WTC11 (cell line): ENCODE measurements around the gene OOSP2. TPM values are rescaled to one million over a fixed set of nuclear protein-coding genes. Genes with fewer than 3 reads are reported as not detected.

ENCODE experiments used
- ATAC-seq: fragments of 200-7000 bp; cut with Tn5 transposase; 2 replicates; pipeline ENCODE4 v1.10.0; 2021; ENCODE audit warnings: mild to moderate bottlenecking, moderate library complexity
- CTCF ChIA-PET: fragments of 300-600 bp; sonication (Branson Sonifier 250); formaldehyde crosslinking; loops from one replicate; lab custom pipeline; 2021; ENCODE audit warnings: antibody characterized with exemption; lab: Charles Lee
- POLR2A ChIA-PET: fragments of 350-600 bp; sonication (Branson Sonifier 250); formaldehyde crosslinking; loops from one replicate; lab custom pipeline; 2021; ENCODE audit warnings: antibody characterized with exemption; lab: Charles Lee
- DNase-seq: peaks from one replicate; pipeline ENCODE4 v3.0.0; 2021; ENCODE audit warnings: low spot score
- H3K27ac Mint-ChIP-seq: 2 replicates; pipeline ENCODE4 v1.8.0; 2021; ENCODE audit warnings: mixed read lengths
- H3K27me3 Mint-ChIP-seq: 2 replicates; pipeline ENCODE4 v1.8.0; 2021; ENCODE audit warnings: low read depth, mild to moderate bottlenecking, moderate library complexity, mixed read lengths
- H3K36me3 Mint-ChIP-seq: 2 replicates; pipeline ENCODE4 v1.8.0; 2021; ENCODE audit warnings: mixed read lengths
- H3K4me1 Mint-ChIP-seq: 2 replicates; pipeline ENCODE4 v1.8.0; 2022; ENCODE audit warnings: mixed read lengths
- H3K4me3 Mint-ChIP-seq: 2 replicates; pipeline ENCODE4 v1.8.0; 2021; ENCODE audit warnings: mild to moderate bottlenecking, moderate library complexity, mixed read lengths
- H3K9me3 Mint-ChIP-seq: 2 replicates; pipeline ENCODE4 v1.8.0; 2021; ENCODE audit warnings: mixed read lengths
- ATF1 ChIP-seq: sonication (generic); formaldehyde crosslinking; IDR thresholded peaks from 2 replicates; pipeline ENCODE4 v1.8.1; 2023; ENCODE audit warnings: mild to moderate bottlenecking, moderate library complexity, missing genetic modification reagents
- EMX1 ChIP-seq: fragments of 250-450 bp; sonication (Bioruptor Pico); IDR thresholded peaks from 2 replicates; pipeline ENCODE4 v1.8.0; 2021; ENCODE audit warnings: mild to moderate bottlenecking
- ESRRA ChIP-seq: sonication (generic); formaldehyde crosslinking; IDR thresholded peaks from 2 replicates; pipeline ENCODE4 v1.8.1; 2022; ENCODE audit warnings: mild to moderate bottlenecking, missing genetic modification reagents, borderline replicate concordance
- FOXK1 ChIP-seq: sonication (generic); formaldehyde crosslinking; IDR thresholded peaks from 2 replicates; pipeline ENCODE4 v1.8.0; 2022; ENCODE audit warnings: mild to moderate bottlenecking, moderate library complexity, missing genetic modification reagents
- GTF2I ChIP-seq: fragments of 250-450 bp; sonication (Bioruptor Pico); conservative IDR thresholded peaks from 2 replicates; pipeline ENCODE4 v1.4.0; 2021; ENCODE audit warnings: mild to moderate bottlenecking
- MYBL2 ChIP-seq: sonication (generic); formaldehyde crosslinking; IDR thresholded peaks from 2 replicates; pipeline ENCODE4 v1.8.1; 2023; ENCODE audit warnings: mild to moderate bottlenecking, moderate library complexity, missing genetic modification reagents
- RELA ChIP-seq: sonication (generic); formaldehyde crosslinking; IDR thresholded peaks from 2 replicates; pipeline ENCODE4 v1.8.1; 2022; ENCODE audit warnings: missing genetic modification reagents, mild to moderate bottlenecking, borderline replicate concordance
- SOX15 ChIP-seq: fragments of 250-450 bp; sonication (Bioruptor Pico); IDR thresholded peaks from 2 replicates; pipeline ENCODE4 v1.9.0; 2021; ENCODE audit warnings: mild to moderate bottlenecking
- TCF7 ChIP-seq: sonication (generic); formaldehyde crosslinking; IDR thresholded peaks from 2 replicates; pipeline ENCODE4 v1.8.0; 2022; ENCODE audit warnings: mild to moderate bottlenecking, low read depth, missing genetic modification reagents, moderate library complexity
- ZNF317 ChIP-seq: sonication (generic); formaldehyde crosslinking; IDR thresholded peaks from 2 replicates; pipeline ENCODE4 v1.8.1; 2023; ENCODE audit warnings: low read depth, mild to moderate bottlenecking, moderate library complexity, missing genetic modification reagents, borderline replicate concordance
- ZNF671 ChIP-seq: fragments of 250-450 bp; sonication (Bioruptor Pico); IDR thresholded peaks from 2 replicates; pipeline ENCODE4 v1.8.0; 2021; ENCODE audit warnings: mild to moderate bottlenecking
- total RNA-seq: library from RNA; stranded (reverse); gene quantifications from 3 replicates; pipeline ENCODE4 v1.2.3, GENCODE V29; 2021
- TF ChIP-seq, protein P1 (sequence below): sonication (generic); formaldehyde crosslinking; IDR thresholded peaks from 2 replicates; pipeline ENCODE4 v1.8.1; 2023; ENCODE audit warnings: mild to moderate bottlenecking, moderate library complexity, missing genetic modification reagents
- TF ChIP-seq, protein P2 (sequence below): sonication (generic); formaldehyde crosslinking; IDR thresholded peaks from 2 replicates; pipeline ENCODE4 v1.8.0; 2023; ENCODE audit warnings: missing genetic modification reagents
- TF ChIP-seq, protein P3 (sequence below): sonication (generic); formaldehyde crosslinking; IDR thresholded peaks from 2 replicates; pipeline ENCODE4 v1.8.1; 2023; ENCODE audit warnings: mild to moderate bottlenecking, missing genetic modification reagents, moderate library complexity
- TF ChIP-seq, protein P4 (sequence below): fragments of 250-450 bp; sonication (Bioruptor Pico); IDR thresholded peaks from 2 replicates; pipeline ENCODE4 v2.1.2; 2022; ENCODE audit warnings: mild to moderate bottlenecking, moderate library complexity
- TF ChIP-seq, protein P5 (sequence below): sonication (generic); formaldehyde crosslinking; IDR thresholded peaks from 2 replicates; pipeline ENCODE4 v1.8.1; 2022; ENCODE audit warnings: mild to moderate bottlenecking, missing genetic modification reagents, moderate library complexity, borderline replicate concordance
- TF ChIP-seq, protein P6 (sequence below): fragments of 250-450 bp; sonication (Bioruptor Pico); conservative IDR thresholded peaks from 2 replicates; pipeline ENCODE4 v1.9.0; 2021; ENCODE audit warnings: mild to moderate bottlenecking
- TF ChIP-seq, protein P7 (sequence below): sonication (generic); formaldehyde crosslinking; conservative IDR thresholded peaks from 2 replicates; pipeline ENCODE4 v1.8.1; 2023; ENCODE audit warnings: mild to moderate bottlenecking, low read depth, missing genetic modification reagents, moderate library complexity

Gene OOSP2
- total RNA-seq, 1 experiment from 2014 or later, result not detected

DNA sequence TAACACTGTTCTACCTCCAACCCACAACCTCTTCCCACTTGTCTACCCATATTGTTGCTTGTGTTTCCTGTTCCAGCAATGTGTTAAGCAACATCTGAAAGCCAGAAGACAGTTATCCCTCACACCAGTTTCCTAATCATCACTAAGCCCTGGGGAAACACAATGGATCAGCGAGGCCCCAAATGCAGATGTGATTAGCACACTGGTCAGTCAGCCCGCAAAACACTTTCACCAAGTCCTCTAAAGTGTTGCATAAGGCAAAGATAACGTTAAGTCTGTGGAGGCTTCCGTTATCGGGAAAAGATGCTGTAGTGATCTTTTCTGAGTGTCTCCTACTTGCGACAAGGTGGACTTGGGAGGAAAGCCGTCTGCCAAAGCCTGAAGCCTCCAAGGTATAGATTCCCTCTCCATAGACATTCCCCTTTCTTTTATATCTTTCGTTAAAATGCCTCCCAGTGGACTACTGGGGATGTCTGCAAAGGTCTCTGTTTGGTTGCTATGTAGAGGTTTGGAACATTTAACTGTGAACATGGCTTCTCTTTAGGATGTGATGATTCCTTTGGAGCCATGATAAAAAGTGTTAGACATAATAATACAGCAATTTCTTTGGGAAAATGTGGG lies 16.2 kb downstream of the OOSP2 start, which contains the start of gene MS4A3:
Gene MS4A3 (plus strand): TSS at position 317 of the 621 bp plus-strand sequence. CDS start 4,496 bp downstream, outside the sequence.
- peaks cover 4% of the 10 kb centered on the region for H3K4me1 Mint-ChIP-seq
- no peak within 1 kb of the TSS for H3K27ac Mint-ChIP-seq
- ATAC-seq, result no peak
- DNase-seq, result no peak
- peaks cover 11% of the 10 kb centered on the region for H3K9me3 Mint-ChIP-seq
- no peak within 1 kb of the TSS for H3K4me3 Mint-ChIP-seq
- TF ChIP-seq RELA (CRISPR knock-in tag) (no peak), GTF2I (CRISPR knock-in tag) (no peak)
- TF ChIP-seq, protein P1, sequence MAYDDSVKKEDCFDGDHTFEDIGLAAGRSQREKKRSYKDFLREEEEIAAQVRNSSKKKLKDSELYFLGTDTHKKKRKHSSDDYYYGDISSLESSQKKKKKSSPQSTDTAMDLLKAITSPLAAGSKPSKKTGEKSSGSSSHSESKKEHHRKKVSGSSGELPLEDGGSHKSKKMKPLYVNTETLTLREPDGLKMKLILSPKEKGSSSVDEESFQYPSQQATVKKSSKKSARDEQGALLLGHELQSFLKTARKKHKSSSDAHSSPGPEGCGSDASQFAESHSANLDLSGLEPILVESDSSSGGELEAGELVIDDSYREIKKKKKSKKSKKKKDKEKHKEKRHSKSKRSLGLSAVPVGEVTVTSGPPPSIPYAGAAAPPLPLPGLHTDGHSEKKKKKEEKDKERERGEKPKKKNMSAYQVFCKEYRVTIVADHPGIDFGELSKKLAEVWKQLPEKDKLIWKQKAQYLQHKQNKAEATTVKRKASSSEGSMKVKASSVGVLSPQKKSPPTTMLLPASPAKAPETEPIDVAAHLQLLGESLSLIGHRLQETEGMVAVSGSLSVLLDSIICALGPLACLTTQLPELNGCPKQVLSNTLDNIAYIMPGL (CRISPR knock-in tag), result no peak
- TF ChIP-seq, protein P2, sequence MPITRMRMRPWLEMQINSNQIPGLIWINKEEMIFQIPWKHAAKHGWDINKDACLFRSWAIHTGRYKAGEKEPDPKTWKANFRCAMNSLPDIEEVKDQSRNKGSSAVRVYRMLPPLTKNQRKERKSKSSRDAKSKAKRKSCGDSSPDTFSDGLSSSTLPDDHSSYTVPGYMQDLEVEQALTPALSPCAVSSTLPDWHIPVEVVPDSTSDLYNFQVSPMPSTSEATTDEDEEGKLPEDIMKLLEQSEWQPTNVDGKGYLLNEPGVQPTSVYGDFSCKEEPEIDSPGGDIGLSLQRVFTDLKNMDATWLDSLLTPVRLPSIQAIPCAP, result no peak
- H3K36me3 Mint-ChIP-seq, result no peaks in the 10 kb centered on the region
- H3K27me3 Mint-ChIP-seq, result no peaks in the 10 kb centered on the region
- POLR2A ChIA-PET, result no interaction called here
- CTCF ChIA-PET, result no interaction called here

DNA sequence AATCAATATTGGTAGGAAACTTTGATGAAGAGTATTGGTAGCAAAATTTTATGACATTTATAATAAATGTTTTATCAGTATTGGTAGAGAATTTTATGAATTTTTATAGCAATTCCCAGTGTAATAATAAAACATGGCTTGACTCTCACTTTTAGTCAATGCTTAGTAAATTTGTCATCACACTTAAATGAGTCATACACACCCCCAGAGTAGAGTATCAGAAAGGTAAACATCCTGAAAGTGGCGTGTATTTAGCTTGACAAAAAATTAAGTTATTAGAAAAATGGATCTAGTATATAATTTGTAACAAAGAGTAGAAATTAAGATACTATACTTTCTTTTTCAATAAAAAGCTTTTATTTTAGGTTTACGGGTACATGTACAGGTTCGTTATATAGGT lies 18.8 kb downstream of the OOSP2 start:
- H3K4me3 Mint-ChIP-seq, result no peak overlapping the region

More for the DNA sequence above, 18.8 kb downstream of the OOSP2 start:
- H3K36me3 Mint-ChIP-seq, result no peaks in the 10 kb centered on the region
- H3K27me3 Mint-ChIP-seq, result no peaks in the 10 kb centered on the region
- ChIA-PET POLR2A (no interaction called here), CTCF (no interaction called here)
- peaks cover 4% of the 10 kb centered on the region for H3K4me1 Mint-ChIP-seq
- no peak for ATAC-seq
- no peak for DNase-seq
- no peak overlapping the region for H3K27ac Mint-ChIP-seq
- peaks cover 6% of the 10 kb centered on the region for H3K9me3 Mint-ChIP-seq
- TF ChIP-seq, protein P3, sequence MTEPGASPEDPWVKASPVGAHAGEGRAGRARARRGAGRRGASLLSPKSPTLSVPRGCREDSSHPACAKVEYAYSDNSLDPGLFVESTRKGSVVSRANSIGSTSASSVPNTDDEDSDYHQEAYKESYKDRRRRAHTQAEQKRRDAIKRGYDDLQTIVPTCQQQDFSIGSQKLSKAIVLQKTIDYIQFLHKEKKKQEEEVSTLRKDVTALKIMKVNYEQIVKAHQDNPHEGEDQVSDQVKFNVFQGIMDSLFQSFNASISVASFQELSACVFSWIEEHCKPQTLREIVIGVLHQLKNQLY (CRISPR knock-in tag), result no peak
- TF ChIP-seq ESRRA (CRISPR knock-in tag) (no peak), RELA (CRISPR knock-in tag) (no peak), EMX1 (no peak), MYBL2 (CRISPR knock-in tag) (no peak), ATF1 (CRISPR knock-in tag) (no peak), SOX15 (no peak), ZNF317 (CRISPR knock-in tag) (no peak), FOXK1 (no peak), ZNF671 (CRISPR knock-in tag) (no peak), TCF7 (CRISPR knock-in tag) (no peak)
- TF ChIP-seq, protein P4, sequence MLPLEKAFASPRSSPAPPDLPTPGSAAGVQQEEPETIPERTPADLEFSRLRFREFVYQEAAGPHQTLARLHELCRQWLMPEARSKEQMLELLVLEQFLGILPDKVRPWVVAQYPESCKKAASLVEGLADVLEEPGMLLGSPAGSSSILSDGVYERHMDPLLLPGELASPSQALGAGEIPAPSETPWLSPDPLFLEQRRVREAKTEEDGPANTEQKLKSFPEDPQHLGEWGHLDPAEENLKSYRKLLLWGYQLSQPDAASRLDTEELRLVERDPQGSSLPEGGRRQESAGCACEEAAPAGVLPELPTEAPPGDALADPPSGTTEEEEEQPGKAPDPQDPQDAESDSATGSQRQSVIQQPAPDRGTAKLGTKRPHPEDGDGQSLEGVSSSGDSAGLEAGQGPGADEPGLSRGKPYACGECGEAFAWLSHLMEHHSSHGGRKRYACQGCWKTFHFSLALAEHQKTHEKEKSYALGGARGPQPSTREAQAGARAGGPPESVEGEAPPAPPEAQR (CRISPR knock-in tag), result no peak
- TF ChIP-seq, protein P5, sequence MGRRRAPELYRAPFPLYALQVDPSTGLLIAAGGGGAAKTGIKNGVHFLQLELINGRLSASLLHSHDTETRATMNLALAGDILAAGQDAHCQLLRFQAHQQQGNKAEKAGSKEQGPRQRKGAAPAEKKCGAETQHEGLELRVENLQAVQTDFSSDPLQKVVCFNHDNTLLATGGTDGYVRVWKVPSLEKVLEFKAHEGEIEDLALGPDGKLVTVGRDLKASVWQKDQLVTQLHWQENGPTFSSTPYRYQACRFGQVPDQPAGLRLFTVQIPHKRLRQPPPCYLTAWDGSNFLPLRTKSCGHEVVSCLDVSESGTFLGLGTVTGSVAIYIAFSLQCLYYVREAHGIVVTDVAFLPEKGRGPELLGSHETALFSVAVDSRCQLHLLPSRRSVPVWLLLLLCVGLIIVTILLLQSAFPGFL (CRISPR knock-in tag), result no peak
- TF ChIP-seq, protein P6, sequence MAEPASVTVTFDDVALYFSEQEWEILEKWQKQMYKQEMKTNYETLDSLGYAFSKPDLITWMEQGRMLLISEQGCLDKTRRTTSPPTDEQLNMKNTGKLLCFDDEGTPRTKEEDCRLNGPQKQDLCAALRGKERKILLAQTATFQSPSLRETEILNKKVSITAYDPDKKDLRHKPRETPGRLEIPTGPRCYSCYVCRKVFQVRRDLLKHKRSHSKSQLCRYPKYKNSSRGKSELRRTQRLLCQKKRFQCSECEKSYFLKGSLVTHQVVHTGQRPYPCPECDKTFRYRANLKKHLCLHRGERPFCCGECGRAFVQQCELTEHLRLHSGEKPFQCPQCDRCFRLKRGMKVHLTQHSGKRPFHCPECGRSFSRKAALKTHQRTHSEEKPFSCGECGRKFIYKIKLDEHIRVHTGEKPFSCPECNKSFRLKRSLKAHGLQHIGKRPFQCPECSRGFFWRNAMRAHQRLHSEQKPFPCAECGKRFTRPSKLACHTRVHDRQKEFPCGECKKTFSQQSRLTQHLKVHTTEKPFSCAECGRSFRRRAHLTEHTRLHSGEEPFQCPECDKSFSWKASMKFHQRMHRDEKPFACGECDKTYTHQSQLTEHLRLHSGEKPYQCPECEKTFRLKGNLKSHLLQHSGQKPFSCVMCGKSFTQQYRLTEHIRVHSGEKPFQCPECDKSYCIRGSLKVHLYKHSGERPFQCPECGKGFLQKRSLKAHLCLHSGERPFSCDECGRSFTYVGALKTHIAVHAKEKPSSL (CRISPR knock-in tag), result no peak
- TF ChIP-seq, protein P7, sequence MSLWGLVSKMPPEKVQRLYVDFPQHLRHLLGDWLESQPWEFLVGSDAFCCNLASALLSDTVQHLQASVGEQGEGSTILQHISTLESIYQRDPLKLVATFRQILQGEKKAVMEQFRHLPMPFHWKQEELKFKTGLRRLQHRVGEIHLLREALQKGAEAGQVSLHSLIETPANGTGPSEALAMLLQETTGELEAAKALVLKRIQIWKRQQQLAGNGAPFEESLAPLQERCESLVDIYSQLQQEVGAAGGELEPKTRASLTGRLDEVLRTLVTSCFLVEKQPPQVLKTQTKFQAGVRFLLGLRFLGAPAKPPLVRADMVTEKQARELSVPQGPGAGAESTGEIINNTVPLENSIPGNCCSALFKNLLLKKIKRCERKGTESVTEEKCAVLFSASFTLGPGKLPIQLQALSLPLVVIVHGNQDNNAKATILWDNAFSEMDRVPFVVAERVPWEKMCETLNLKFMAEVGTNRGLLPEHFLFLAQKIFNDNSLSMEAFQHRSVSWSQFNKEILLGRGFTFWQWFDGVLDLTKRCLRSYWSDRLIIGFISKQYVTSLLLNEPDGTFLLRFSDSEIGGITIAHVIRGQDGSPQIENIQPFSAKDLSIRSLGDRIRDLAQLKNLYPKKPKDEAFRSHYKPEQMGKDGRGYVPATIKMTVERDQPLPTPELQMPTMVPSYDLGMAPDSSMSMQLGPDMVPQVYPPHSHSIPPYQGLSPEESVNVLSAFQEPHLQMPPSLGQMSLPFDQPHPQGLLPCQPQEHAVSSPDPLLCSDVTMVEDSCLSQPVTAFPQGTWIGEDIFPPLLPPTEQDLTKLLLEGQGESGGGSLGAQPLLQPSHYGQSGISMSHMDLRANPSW (CRISPR knock-in tag), result no peak
